GM18868 (cell line): ENCODE results near the gene OSBPL7.
A peak's percentile ranks its signal among the peaks of the same experiment; 100 is the strongest.

Experiments used
- ATAC-seq: cut with Tn5 transposase; IDR thresholded peaks from one replicate; pipeline ENCODE4 v1.9.1; 2021; ENCODE audit warnings: mild to moderate bottlenecking, moderate library complexity; ENCODE audit not compliant: unreplicated experiment

Gene OSBPL7

DNA sequence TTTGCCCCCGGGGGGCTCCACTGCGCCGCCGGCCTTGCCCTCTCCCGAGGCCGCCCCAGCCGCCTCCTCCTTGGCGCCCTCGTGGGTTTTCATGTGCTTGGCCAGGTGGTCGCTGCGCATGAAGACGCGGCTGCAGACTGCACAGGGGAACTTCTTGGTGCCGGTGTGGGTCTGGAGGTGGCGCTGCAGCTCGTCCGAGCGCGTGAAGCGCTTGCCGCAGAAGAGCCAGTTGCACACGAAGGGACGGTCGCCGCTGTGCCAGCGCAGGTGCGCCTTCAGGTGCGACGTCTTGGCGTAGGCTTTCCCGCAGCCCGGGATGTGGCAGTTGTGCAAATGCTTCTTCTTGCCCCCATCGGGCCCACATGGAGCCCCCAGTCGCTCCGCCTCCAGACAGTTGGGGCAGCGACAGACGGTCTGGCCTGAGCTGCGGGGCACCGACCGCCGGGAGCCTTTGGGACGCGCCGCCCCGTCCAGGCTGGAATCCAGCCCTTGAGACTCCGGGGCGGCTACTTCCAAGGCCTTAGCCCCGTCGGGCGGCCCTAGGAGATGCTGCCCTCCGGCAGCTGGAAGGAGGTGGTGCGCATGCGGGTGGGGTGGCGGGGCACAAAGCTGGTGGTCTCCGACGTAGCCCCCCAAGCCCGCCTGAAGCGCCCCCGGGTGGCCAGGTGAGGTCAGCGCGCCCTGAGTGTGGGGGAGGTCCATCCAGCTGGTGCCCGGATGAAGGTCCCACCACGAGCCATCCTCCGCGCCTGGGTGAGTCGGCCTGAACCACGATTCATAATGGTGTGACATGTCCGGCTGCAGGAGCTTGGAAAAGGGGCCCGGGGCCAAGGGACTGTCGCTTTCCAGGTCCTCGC, 26.0 kb upstream of the OSBPL7 start:
- ATAC-seq: no peak

- ATAC-seq: no peak
Measured at GRCh38 chr17:47846716-47847340, 25.2 kb upstream of the OSBPL7 start.

- no peak for ATAC-seq
Measured at GRCh38 chr17:47845716-47846075, 24.1 kb upstream of the OSBPL7 start.

DNA sequence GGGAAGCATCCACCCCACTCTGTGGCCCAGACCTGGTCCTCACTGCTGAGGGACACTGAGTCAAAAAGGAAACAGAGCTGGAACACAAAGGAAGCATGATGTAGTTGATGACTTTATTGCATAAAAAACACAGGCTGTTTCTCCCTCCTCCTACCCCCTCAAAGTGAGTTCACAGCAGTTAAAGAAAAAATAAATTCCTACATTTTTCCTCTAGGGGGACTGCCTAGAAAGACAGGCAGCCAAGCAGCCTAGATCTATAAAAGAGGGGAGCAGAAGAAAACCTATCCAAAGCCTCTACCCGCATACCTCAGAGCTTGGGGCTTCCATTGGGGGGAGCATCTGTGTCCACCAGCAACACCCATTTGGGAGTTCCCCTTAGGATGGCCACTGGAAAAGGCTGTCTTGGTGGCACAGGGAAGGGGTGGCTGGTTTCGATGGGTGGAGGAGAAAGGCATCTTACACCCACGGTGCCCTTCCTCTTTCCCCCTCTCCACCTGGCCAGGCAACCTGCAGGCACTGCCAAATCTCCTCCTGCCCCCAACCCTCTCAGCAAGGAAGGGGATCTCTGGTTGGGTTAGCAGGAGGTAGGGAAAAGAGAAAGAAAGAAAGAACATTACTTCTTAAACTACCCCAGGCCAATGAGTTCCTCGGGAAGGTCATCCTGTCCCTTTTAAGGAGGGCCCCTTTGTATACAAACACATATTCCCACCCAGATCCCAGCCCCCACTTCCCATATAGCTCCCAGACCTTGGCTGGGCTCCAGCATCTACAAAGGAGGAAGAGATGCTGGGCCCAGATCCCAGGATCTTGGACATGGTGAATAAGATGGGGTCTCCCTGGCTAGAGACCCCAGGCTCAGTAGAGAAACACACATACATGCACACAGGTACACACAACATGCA, 23.5 kb upstream of the OSBPL7 start:
- no peak for ATAC-seq

DNA sequence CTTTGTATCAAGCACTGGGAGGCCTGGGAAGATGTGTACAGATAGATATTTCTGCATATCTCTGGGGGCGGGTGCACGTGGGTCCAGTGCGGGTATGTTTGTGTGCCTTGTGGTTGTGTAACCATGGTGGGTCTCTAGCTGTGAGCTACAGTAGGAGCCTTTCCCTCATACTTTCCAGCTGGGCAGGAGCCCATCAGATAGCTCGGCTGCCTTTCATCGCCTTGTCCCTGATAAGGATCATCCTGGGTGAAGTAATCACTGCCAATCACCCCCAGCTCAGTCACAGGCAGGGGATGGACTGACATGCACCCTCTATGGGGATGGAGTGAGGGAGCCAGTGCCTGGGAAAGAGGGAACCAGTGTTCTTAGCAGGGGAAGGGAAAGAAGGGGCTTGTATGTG, 22.6 kb upstream of the OSBPL7 start:
- ATAC-seq: no peak

- ATAC-seq: no peak
Measured at GRCh38 chr17:47843391-47843730, 21.8 kb upstream of the OSBPL7 start.

GRCh38 chr17:47841488-47842291, 20.1 kb upstream of the OSBPL7 start:
- ATAC-seq: no peak

GRCh38 chr17:47840742-47841487, 19.3 kb upstream of the OSBPL7 start, which contains the start of gene SCRN2:
TSS of gene SCRN2 (minus strand) at chr17:47841273. CDS start at chr17:47840843, 430 bp downstream.
- ATAC-seq: peak; percentile 74

GRCh38 chr17:47840001-47840741, 18.6 kb upstream of the OSBPL7 start:
- no peak for ATAC-seq

DNA sequence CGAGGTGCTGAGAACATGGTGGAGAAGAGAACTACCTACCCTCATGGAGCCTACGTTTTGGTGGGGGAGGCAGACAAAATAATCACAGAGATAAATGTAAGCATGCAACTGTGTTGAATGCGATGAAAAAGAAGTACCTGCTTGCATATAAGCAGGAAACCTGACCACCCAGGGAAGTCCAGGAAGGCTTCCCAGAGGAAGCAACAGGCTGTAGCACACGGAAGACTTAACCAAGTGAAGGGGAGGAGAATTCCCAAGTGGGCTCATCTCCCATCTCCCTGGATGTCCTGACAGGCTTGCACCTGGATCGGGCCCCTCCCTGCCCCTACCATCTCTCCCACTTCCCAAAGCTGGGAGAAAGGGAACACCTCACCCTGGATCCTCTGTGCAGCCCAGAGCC, 17.5 kb upstream of the OSBPL7 start:
- no peak for ATAC-seq

GRCh38 chr17:47838636-47839035, 17.0 kb upstream of the OSBPL7 start:
- ATAC-seq: no peak

GRCh38 chr17:47837401-47838039, 15.9 kb upstream of the OSBPL7 start:
- ATAC-seq: no peak

DNA sequence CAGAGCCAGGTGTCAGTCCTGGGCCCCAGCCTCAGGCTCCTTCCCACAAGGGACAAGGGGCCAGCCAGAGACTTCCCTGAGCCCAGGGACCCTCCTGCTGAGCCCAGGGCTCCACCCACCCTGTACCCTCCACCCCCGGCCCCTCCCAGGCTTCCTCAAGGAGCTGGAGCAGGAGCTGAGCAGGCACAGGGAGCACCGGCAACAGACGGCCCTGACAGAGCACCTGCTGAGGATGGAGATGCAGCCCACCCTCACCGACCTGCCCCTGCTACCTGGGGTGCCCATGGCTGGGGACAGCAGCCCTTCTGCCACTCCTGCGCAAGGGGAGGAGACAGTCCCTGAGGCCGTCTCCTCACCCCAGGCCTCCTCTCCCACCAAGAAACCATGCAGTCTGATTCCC, 15.0 kb upstream of the OSBPL7 start:
- ATAC-seq: no peak

- no peak for ATAC-seq
Measured at GRCh38 chr17:47834756-47835155, 13.2 kb upstream of the OSBPL7 start.

DNA sequence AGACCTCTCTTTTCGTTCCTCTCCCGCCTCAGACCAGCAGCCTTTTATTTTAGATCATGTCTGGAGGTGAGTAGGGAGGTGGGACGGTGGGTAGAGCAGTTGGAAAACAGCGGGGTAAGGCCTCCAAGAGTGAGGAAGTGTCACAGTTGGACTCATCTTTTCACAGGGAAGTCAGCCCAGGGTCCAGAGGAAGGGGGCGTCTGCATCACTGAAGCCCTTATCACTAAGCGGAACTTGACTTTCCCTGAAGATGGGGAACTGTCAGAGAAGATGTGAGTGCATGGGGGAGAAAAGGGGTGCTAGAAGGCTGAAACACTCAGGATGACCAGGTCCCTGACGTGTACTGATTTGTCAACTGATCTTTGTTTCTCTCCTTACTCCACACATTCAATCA, 10.3 kb upstream of the OSBPL7 start:
- ATAC-seq: no peak

GRCh38 chr17:47831003-47831933, 9.7 kb upstream of the OSBPL7 start, which contains the start of the genes LRRC46 and MRPL10:
TSS of gene LRRC46 (plus strand) at chr17:47831670. CDS start at chr17:47831990, 320 bp downstream.
TSS of gene MRPL10 (minus strand) at chr17:47831541. CDS start at chr17:47831511, 30 bp downstream.
- ATAC-seq: peak; percentile 85

DNA sequence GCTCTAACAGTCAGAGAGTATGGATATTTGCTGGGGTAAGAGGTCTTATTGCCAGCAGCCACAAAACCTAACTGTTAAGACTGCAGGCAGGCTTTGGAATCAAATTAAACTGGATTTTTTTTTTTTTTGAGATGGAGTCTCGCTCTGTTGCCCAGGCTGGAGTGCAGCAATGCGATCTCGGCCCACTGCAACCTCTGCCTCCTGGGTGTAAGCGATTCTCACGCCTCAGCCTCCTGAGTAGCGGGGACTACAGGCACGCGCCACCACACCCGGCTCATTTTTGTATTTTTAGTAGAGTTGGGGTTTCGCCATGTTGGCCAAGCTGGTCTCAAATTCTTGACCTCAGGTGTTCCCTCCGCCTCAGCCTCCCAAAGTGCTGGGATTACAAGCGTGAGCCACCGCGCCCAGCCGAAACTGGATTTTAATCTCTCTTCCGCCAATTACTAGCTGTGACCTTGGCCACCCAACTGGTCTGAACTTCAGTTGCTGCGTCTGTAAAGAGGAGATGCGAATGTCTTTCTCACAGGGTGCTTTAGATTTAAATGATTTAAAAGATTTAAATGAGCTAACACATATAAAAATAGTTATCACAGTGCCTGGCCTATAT, 8.9 kb upstream of the OSBPL7 start:
- no peak for ATAC-seq
